HG03432 (cell line): Measurements from ENCODE around the gene DEXI.

Source experiments
- ATAC-seq: cut with Tn5 transposase; IDR thresholded peaks from one replicate; pipeline ENCODE4 v1.9.1; 2021; ENCODE audit warnings: mild to moderate bottlenecking, moderate library complexity; ENCODE audit not compliant: unreplicated experiment

DEXI gene

DNA sequence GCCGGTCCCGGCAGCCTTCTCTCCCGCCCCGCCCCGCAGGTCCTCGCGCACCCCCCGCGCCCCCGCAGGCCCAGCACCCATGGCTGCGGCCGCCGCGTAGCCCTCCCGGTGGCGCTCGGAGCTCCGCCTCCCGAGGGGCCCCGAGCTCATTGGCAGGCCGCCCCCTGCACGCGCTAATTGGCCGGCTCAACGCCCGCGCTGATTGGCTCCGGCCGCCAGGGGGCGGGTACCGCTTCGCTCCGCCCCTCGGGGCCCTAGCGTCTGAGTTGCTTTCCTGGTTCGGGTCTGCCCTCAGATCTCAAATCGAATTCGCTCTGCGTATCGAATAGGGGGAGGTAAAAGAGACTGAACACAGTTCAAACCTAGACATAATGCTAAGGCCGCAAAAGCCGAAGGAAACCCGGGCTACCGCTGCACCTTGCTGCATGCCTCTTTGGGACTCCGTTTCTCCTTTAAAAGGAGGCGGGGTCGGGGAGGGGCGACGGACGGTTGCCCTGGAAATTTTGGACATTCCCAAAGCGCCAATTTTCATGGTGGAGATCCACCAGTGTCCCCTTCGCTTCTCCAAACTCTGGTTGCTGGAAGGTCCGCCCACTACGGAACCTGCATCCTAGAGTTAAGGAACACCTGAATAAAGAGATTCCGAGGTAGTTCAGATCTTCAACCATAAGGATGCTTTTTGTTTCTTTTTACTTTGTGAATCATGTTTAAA lies at the start of gene DEXI:
Gene DEXI (minus strand): TSS at position 117 of the 712 bp plus-strand sequence. CDS start 463 bp downstream, outside the sequence.
- peak; percentile 70 for ATAC-seq

DNA sequence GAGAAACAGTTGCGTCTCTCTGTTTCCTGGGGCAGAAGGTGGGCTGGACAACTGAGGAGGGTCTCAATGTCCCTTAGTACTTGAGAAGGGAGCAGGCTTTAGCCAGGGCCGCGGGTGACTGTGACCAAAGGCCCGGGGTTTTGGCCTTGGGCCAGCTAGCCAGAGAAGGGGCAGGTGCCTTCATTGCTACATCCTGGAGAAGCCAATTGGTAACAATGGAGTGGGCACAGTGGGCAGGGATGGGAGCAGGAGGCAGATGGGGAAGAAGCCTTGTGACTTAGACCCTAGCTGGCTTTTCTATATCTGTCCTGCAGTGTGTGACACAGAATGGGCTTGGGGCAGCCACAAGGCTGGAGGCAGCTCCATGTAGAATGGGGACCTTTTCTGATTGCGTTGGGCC lies 48.1 kb upstream of the DEXI start:
- no peak for ATAC-seq

DNA sequence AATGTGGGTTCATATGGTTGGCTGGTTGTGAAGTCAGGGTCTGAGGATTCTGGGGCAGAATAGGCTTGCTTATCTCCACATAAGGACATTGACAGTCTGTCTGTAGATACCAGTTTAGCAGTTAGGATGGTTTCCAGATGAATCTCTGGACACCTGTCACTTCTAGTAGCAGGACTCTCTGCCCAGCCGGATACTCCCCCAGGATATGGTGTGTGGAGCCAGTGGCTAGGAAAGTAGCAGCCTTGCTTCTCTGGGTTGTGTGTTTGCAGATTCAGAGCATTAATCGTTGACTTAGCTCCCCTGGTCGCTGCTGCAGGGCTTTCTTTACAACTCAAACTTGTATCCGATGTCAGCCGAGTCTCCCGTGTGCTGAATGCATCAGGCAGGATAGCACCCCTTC lies 47.3 kb upstream of the DEXI start:
- no peak for ATAC-seq

DNA sequence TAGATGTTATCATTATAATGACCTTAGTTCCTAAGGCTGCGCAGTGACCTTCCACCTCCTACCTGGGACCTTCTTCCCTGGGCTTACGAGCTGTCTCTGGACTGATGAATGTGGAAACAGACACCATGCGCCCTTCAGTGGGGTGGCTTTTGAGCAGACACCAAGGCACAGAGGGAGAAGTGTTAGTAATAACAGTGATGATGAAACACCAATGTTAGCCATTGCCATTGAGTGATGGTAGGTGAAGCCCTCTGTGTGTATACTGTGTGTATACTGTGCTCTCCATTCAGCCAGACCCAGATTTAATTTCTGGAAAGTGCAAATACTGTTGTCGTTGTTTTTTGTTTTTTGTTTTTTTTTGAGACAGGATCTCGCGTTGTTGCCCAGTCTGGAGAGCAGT lies 46.6 kb upstream of the DEXI start:
- ATAC-seq: no peak

DNA sequence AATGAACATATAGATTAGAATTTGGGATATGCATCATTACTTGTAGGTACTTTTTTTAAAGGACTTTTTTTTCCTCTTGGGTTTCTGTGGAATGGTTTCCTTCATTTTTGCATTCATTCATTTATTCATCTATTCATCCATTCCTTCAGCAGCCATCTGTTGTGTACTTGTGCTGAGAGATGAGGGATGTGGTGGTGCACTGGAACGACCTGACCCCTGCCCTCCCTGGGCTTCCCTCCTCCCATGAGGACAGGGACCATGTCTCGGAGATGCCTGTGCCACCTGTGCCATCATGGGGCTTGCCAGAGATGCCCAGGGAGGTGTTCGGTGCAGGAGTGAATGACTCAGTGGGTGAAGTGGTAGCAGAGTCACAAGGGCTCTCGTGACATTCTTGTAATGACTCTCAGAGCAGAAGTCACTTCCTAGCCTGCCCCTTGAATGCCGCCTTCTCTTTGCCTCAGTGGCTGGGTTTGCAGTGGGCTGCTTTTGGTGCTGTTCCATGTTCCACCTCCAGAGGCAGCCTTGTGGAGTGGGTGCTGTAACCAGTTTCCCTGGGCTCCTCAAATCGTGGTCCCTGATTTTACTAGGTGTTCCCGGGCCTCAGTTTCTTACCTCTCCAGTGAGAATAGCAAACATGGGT lies 46.0 kb upstream of the DEXI start:
- ATAC-seq: peak; percentile 69

DNA sequence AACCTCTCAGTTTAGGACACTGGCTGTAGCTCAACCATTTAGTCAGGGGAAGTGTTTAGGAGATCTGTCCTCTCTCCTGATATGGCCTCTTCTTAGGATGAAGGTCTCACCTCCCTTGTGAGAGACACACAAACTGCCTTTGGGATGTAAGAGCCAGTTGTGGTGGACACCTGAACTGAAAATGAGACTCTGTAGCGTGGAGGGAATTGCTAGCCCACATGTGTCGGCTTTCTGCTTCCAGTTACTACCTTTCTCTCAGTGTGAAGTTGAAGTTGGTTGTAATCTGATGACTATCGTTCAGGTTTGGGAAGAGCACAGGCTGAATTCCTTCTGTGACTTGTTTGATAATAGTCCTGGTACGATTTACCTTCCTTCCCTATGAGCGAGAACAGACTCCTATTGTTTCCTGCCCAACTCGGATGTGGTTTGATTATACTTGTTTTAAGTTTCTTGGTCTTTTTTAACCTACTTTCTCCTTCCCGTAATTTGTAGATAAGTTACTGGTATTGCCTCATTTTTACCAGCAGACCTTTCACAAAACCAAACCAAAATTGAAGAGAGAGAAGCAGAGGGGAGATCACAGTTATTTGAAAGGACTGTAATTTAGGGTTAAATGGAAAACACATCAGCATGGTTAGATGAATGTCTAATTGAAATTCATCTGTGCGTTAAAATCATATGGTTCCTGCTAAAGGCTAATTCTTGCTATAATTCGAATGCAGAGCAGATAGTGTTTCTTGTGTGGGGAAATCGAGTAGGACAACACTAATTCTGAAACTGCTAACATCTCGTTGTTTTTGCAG lies 45.3 kb upstream of the DEXI start:
- ATAC-seq: no peak

DNA sequence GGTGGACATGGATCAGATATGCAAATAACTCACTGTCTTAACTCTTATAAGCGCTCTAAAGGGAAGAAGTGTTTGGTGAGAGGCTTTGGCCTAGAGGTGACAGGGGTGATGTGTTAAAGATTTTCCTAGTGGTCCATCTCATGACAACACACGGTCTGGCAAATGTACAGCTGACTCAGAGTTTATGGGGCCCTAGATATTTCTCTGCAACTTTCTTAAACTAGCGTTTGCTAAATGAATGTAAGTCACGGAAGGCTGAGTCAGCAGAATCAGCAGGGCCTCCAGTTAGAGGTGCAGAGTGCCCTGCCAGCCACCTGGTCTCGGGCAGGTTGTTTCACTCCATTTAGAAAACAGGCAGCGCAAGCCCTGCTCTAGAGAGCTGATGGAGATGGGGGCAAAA lies 42.2 kb upstream of the DEXI start:
- ATAC-seq: no peak

DNA sequence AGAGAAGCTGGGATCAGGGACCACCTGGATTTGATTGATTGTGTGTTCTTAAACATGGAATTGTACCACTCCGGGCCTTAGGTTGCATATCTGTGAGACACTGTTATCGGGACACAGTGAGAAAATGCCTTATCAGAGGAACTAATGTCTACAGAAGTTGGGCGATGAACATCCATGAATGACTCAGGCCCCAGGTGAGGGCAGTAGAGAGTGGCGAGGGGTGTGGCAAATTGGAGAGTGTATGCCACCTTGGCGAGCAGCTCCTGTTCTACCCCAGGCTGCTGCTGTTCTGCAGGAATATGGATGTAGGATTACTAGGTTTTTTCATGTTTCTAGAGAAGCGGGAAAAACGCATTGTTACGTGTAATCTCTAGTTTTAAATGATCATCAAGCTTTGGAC lies 40.9 kb upstream of the DEXI start:
- no peak for ATAC-seq

DNA sequence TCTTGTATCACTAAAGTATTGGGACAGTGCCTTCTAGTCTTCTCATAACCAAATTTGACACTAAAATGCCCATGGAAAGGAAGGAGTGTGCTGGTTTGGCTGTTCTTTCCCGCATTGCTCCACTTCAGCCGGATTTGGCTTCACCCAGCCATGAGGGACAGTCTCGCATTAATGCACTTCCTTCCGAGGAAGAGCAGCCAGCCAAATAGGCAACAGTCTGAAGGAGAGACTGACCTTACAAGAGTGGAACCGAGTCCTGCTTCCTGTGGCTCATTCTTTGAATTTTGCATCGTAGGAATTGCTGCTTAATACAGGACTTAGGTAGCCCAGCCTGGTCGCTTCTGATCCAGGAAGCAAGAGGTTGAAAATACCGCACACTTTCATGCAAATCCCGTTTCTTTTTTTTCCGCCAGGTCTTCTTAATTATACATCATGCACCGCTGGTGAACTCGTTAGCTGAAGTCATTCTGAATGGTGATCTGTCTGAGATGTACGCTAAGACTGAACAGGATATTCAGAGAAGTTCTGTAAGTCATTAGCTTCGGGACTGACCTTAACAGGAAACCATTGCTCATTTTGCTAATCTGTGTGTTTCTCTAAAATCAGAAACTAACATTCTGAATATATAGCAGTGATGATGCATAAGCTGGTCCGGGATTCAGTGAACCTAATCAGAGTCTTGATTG lies 40.3 kb upstream of the DEXI start:
- no peak for ATAC-seq

DNA sequence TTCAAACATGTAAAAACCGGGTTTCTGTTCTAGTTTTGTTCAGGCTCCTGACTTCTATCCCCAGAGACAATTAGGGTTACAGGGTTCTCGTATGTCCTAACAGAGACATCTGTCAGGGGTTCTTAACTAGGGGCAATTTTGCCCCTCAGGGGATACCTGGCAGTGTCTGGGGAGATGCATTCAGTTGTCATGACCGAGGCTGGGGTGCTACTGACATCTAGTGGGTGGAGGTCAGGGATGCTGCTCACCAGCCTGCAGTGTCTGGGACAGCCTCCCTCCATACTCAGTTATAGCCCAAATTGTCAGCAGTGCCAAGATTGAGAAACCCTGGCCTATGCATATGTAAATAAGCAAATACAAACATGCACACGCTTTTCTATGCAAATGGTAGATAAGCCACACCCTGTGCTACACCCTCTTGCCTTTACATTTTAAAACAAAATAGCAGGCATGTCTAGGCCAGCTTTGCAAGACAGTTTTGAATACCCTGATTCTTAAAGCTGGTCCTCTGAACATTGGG lies 39.5 kb upstream of the DEXI start:
- peak; percentile 73 for ATAC-seq

DNA sequence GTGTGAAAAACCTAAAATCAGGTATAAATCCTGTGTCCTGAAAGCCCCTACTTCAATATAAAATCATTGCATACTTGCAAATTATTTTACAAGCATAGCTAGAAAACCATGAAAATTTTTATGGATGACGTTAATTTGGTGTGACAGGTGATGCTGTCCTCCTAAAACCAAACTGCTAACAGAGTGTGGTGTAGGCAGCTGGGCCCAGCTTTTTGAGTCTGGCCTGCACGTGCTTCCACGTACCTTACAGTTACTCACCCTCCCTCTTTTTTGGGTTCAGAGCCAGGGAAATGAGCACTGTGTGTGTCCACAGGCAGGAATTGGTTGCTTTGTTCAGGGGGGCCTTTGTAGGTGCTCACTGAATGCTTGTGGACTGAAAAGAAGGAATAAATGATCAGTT lies 38.5 kb upstream of the DEXI start:
- no peak for ATAC-seq

DNA sequence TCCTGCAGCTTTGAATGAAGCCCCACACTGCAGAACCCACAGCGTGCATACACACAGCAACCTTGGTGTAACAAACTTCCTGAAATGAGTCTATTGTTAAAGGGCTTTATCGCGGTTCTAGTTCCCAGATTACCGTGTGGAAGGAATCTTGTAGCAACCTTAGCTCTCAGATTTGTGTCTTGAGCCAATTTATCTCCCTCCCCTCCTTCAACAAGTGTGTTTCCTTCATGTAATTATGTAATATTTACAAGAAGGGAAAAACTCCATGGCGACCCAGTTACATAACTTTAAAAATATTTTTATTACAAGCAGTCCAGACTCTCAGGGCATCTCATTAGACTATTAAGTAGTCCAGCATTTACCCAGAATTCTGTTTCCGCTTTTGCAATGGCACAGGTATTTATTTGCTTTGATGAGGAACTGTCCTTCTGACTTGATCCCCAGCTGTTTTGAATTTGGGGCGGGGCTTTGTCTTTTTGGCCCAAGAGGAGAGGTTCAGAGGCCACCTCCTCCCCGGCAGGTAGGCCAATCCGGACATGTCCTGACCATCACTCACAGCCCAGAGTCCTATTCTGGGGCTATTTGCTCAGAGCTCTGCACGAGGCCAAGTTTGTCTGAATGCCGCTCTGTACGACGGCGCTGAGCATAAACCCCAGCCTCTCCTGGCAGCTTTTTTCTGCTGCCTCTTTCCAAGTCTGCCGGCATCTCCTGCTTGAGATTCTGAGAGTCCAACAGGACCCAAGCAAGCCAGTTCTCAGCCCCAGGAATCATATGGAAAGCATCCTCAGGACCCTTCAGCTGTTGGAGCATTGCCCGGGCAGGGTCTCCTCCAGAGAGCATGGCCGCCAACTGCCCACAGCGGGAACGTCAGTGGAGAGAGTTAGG lies 37.7 kb upstream of the DEXI start:
- ATAC-seq: no peak

DNA sequence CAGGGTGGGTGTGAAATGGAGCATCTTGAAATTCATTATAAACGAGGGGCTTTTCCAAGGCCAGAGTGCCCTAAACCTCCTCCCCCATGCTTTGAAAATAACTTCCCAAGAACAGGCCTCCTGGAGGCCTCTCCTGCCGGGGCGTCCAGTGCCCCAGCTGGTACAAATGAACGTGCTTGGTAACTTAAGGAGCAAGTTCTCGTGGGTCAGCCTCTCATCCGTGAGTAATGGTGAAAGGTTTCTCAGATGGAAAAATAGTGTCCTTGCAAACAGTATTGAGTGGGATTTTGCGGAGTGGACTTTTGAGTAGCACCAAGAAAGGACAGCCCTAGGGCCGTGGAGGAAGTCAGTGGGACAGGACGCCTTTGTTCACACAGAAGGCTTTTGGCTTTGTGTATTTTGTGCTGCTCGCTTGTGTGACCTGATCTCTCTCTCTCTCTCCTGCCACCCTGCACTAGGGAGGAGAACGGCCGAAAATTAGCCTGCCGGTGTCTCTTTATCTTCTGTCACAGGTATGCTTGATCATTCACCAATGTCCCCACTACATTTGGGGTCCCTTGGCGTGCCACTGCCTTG lies 36.7 kb upstream of the DEXI start:
- no peak for ATAC-seq

DNA sequence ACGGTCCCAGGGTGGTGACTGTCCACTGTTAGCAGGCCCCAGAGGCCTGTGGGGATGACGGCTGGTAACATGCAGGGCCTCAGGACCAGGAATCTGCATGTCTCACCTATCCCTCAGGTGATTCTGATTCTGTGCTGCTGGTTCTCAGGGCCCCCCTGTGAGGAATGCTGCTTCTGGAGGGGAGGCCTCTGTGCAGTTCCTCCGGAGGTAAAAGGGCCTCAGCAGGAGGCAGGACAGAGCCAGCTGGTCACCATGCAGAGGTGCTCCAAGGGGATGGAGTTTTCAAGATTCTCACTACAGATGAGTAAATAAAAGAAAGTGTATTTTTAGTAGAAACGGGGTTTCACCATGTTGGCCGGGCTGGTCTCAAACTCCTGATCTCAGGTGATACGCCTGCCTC lies 35.9 kb upstream of the DEXI start:
- no peak for ATAC-seq

DNA sequence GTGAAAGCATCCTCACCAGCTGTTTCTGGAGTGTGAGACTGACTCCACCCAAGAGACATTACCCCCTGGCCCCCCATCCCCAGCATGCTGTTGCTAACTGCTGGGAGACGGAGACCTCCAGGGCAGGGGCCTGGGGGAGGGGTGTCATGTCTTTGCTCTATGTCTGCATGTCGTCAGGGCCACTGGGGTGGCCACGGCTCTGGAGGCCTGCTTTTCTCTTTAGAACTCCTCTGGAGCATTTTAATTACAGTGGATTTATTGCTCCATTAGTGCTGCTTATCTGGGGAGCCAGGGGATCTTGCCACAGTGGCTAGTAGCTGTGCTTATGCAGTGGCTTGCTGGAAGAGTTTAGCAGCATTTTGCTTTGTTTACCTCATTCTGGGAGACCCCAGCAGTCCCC lies 34.4 kb upstream of the DEXI start:
- no peak for ATAC-seq

DNA sequence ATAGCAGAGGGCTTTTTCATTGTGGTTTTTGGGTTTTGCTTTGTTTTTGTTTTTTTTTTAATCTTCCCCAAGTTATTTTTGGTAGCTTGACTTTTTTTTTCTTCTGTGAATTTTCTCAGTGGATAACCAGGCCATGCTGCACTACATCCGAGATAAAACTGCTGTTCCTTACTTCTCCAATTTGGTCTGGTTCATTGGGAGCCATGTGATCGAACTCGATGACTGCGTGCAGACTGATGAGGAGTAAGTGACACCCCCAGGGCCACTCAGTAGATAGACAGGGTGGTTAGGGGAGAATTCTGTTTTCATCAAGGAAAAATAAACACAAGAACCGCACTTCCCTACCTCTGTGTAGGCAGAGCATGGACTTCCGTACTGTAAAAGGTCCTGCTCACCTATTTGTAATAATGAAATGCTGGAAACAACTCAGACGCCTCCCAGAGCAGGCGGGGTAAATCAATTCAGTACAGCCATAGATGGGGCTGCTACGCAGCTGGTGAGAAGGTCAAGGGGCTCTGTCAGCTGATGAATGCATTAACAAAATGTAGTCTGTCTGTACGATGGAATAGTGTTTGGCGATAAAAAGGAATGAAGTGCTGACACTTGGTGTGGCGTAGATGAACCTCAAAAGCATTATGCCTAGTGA lies 30.7 kb upstream of the DEXI start:
- ATAC-seq: no peak

DNA sequence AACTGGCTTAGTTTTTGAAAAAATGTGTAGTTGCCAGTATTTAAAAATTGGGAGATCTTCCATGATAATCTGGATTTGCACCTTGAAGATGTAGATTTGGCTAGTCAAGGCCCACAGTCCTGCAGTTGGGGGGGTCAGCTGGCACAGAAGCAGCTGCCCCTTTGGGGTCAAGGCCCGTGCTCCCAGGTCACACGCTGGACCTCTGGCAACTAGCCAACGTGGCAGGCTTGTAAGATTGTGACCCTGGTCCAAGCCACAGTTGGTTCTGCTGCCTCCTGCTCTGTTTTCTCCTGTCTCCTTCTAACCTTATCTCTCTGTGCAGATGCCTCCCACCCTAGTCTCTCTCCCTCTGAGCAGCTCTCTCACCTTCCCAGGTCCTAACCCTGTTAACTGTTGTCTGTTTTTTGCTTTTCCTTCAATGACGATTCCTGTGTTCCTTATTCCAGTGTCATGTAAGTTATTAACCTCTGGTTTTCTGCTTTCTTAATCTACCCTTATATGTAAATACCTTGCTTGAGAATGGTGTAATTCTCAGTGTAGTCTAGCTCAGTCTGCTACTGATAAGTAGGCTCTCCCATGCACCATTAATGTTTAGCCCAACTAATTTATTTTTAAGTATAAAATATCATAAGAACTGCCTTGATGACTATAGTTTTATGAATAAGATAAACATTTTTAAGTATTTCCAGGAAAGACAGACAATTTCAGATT lies 30.0 kb upstream of the DEXI start:
- no peak for ATAC-seq

DNA sequence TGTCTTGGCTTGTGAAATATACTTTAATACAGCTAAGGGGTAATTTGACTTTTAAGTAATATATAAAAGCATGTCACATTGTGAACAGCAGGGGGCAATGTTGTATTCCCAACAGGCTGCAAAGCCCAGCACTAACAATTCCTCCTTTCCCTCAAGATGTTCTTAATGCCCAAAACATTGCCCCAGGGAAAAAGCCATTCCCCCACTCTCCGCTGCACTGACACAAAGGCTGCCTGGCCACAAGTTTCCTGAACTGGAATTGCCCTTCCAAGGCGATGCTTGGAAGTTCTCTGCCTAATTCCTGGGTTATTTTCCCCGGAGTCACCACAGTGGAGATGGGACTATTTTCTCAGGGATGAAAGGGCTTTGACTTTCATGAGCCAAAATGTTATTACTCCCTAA lies 29.3 kb upstream of the DEXI start:
- no peak for ATAC-seq

DNA sequence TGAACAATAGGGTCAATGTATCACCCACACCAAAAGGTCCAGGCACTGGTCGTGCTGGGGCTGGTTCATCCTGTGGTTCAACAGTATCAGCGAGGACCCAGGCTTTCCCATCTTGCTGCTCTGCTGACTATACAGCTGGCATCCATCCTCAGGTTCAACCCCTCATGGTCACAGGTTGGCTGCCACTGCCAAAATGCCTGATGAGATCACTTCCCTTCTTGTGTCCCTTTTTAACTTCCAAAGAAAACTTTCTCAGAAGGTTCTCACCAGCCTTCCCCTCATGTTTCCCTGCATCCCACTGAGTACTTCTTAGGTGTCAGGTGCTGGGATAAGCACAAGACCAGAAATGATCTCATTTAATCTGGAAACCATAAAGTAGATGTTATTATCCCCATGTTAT lies 27.8 kb upstream of the DEXI start:
- no peak for ATAC-seq
